ENCODE measurements around the gene IER3.
"Not testable (repeated sequence)": the region's sequence is repeated elsewhere in the genome, so short reads cannot be mapped to it uniquely, and the experiment has no call there.

The IER3 gene

DNA sequence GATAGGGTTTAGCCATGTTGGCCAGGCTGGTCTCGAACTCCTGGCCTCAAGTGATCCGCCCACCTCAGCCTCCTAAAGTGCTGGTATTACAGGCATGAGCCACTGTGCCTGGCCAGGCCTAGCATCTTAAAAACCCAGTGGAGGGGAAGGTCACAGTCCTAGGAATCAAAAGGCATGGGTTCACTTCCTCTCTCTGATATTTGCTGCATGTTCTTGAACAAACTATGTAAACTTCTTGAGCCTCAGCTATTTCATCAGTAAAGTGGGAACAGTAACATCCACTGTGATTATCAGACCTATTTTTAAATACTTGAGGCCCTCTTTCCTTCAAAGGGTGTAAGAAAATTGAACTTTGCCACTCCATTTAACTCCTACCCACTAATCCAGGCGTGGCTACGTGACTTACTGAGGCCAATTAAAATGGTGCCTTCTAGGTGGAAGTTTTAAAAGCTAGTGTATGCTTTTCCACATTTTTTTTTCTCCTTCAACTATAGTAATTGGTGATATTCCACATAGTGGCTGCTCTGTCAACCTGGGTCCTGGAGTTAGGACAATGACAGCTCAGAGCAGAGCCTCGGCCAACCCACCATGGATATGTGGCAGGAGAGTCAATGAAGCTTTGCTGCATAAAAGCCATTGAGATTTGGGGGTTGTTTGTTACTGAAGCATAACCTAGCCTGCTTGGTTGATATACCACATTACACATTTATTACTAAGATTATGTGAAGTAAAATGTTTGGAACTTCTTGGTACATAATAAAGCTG lies 32.2 kb upstream of the IER3 start:
- Histone ChIP-seq H3K9me3 (ENCODE audit: control insufficient read depth, insufficient read depth, low read length) (0 out of 2 replicates have a peak, but pooled peaks cover 7% of the 10 kb centered on the region), H3K9ac (ENCODE audit: low read depth, low read length) (no peak overlapping the region), H3K36me3 (ENCODE audit: insufficient read depth, low read length) (no peaks in the 10 kb centered on the region), H3K4me1 (ENCODE audit: insufficient read depth, low read length) (0 out of 2 replicates have a peak, but pooled peaks cover 7% of the 10 kb centered on the region)

DNA sequence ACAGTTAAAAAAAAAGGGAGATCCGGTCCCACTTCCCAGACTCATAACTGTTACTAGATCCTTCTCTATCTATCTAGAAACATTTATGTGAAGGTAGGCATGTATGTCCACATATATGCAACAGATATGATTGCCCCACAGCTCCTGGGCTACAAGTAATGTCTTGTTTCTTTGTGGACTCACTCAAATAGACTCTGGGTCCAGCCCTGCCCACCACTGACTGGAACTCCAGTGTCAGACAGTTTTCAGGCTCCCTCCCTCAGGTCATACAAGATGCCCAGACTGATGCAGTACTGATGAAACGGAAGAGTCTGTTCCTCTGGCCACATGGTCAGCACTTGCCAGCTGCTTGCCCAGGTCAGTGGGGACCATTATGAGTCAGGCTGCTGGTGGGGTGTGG lies 30.8 kb upstream of the IER3 start:
- Histone ChIP-seq H3K36me3 (ENCODE audit: insufficient read depth, low read length) (no peaks in the 10 kb centered on the region), H3K9me3 (ENCODE audit: control insufficient read depth, insufficient read depth, low read length) (0 out of 2 replicates have a peak, but pooled peaks cover 1% of the 10 kb centered on the region), H3K4me1 (ENCODE audit: insufficient read depth, low read length) (peaks cover 12% of the 10 kb centered on the region), H3K9ac (ENCODE audit: low read depth, low read length) (no peak overlapping the region)

DNA sequence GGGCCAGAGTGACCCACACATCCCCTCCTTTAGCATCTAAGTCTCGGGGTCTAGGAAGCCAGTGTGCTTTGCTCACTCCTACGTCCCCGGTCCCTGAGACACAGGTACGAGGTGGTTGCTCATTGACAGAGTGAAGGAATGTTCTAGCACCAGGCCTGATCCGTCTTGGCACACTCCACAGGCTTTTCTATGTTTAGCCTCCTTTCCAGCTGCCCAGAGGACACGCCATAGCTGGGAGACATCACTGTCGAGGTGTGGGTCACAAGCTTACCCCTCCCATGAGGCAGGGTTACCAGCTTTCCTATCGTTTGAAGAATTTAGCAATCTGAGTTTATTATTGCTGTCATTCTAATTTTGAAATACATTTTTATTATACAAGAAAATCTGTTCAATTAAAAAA lies 30.4 kb upstream of the IER3 start:
- peaks cover 15% of the 10 kb centered on the region for H3K4me1 ChIP-seq (ENCODE audit: insufficient read depth, low read length)
- H3K36me3 ChIP-seq (ENCODE audit: insufficient read depth, low read length) = no peaks in the 10 kb centered on the region

DNA sequence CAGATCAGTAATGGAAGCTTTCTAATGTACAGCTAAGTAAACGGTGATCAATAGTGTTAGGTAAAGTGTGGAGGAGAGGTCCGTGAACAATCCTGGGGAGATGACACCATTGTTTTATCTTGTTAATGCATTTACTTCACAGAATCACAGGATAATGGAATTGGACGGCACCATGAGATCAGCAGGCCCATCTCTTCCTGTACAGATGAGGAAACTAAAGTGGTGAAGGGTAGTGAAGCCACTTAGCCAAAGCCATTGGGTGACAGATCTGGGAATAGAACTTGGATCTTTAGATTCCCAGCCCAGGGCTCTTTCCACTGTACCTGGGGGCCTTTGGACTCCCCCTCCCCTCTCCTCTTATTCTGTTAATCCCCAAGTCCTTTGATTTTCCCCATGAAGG lies 26.2 kb upstream of the IER3 start:
- H3K9me3 ChIP-seq (ENCODE audit: control insufficient read depth, insufficient read depth, low read length) = no peaks in the 10 kb centered on the region
- H3K36me3 ChIP-seq (ENCODE audit: insufficient read depth, low read length) = no peaks in the 10 kb centered on the region
- no peak overlapping the region for H3K9ac ChIP-seq (ENCODE audit: low read depth, low read length)
- H3K4me1 ChIP-seq (ENCODE audit: insufficient read depth, low read length) = peaks cover 28% of the 10 kb centered on the region

More for the DNA sequence above, 30.4 kb upstream of the IER3 start:
- H3K9ac ChIP-seq (ENCODE audit: low read depth, low read length) = no peak overlapping the region
- H3K9me3 ChIP-seq (ENCODE audit: control insufficient read depth, insufficient read depth, low read length) = no peaks in the 10 kb centered on the region

DNA sequence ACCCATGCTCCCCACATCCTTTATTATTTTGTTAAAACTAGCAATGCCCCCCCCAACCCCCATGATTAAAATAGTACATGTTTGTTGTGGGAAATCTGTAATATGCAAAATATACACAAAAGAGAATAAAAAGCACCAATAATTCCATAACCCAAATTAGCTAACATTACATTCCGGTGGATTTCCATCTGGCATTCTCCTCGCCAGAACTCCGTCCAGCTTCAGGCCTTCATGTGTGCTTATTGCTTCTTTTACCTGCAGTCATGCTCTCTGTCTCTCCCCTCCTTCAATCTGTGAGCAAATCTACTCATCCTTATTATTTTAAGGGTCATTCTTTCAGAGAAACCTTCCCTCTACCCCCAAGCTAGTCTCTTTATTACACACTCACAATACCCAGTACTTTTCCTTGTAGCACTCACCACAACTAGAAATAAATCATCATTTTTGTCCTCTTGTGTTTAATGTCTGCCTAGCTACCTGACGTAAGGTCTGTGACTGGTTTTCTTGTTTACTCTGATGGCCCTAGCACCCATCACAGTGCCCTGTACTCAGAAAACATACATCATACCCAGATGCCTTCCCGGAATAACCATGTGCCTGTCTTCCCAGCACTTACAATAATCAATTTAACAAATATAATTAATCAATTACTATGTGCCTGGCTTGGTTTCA lies 25.6 kb upstream of the IER3 start:
- Histone ChIP-seq H3K4me1 (ENCODE audit: insufficient read depth, low read length) (peaks cover 28% of the 10 kb centered on the region), H3K9ac (ENCODE audit: low read depth, low read length) (no peak overlapping the region), H3K9me3 (ENCODE audit: control insufficient read depth, insufficient read depth, low read length) (no peaks in the 10 kb centered on the region), H3K36me3 (ENCODE audit: insufficient read depth, low read length) (no peaks in the 10 kb centered on the region)

DNA sequence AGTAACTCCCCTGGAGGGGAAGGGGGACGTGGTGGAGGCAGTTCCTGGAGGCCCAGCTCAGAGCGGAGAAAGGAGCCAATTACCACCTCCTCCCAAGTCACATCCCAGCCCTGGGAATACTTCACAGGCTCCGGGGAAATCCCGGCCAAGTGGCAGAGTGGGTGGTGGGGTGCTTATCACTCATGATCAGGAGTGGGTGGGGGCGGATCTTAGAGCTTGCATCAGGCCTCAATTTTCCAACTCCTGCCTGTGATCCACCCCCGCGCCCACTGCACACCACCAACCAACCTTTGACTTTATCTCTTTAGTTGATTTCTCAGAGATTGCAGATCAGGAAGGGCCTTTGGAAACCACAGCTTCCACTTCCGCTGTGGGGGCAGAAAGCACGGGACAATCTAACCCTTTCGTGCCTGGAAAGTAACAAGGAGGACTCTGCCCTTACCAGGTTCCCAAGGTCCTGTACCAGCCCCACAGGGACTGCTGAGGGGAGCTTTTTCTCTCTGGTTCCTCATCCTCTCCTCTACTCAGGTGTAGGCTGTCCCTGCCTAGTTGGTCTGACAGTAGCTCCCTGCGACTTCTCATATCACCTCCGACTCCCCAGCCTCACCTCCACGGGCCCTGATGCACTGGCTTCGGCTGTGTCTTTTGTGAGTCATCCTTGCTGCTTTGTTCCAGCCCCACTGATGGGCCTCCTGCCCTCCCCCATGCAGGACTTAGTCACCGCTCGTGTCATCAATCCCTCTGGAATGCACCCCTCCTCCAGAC lies 24.9 kb upstream of the IER3 start:
- no peaks in the 10 kb centered on the region for H3K9me3 ChIP-seq (ENCODE audit: control insufficient read depth, insufficient read depth, low read length)
- H3K9ac ChIP-seq (ENCODE audit: low read depth, low read length) = peak overlapping the region; percentile 17; the same call in 1 of the 2 replicates
- no peaks in the 10 kb centered on the region for H3K36me3 ChIP-seq (ENCODE audit: insufficient read depth, low read length)
- H3K4me1 ChIP-seq (ENCODE audit: insufficient read depth, low read length) = peaks cover 28% of the 10 kb centered on the region

DNA sequence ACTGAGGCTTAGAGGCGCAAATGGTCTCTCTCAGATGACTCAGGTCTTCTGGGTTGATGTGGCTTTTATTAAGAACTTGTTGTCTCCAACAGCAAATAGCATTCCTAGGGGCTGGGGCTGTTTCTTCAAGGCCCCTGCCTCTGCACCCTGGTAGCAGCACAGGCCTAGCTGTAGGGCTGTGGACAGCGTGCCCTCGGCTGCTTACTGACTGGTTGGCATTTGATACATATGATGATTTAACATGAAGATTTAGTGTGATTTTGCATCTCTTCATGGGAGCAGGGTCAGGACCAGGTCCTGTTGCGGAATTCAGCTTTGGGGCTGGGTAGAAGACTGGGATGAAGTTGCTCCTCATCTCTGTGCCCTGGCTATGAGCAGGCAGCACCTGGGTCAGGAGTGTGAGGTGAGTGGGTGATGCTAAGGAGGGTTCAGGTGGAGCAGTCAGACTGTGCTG lies 24.3 kb upstream of the IER3 start:
- Histone ChIP-seq H3K4me1 (ENCODE audit: insufficient read depth, low read length) (peaks cover 24% of the 10 kb centered on the region), H3K9me3 (ENCODE audit: control insufficient read depth, insufficient read depth, low read length) (no peaks in the 10 kb centered on the region), H3K36me3 (ENCODE audit: insufficient read depth, low read length) (no peaks in the 10 kb centered on the region), H3K9ac (ENCODE audit: low read depth, low read length) (no peak overlapping the region)

DNA sequence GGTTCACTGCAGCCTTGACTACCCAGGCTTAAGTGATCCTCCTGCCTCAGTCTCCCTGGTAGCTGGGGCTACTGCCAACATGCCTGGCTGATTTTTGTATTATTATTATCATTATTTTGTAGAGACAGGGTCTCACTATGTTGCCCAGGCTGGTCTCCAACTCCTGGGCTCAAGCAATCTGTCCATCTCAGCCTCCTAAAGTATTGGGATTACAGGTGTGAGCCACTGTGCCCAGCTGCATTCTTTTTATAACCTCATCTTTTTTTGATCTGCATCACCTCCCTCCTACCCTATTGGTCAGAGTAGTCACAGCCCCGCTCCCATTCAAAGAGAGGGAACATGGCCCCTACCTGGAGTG lies 23.6 kb upstream of the IER3 start:
- no peaks in the 10 kb centered on the region for H3K36me3 ChIP-seq (ENCODE audit: insufficient read depth, low read length)
- H3K4me1 ChIP-seq (ENCODE audit: insufficient read depth, low read length) = peaks cover 28% of the 10 kb centered on the region
- no peak overlapping the region for H3K9ac ChIP-seq (ENCODE audit: low read depth, low read length)
- H3K9me3 ChIP-seq (ENCODE audit: control insufficient read depth, insufficient read depth, low read length) = no peaks in the 10 kb centered on the region

DNA sequence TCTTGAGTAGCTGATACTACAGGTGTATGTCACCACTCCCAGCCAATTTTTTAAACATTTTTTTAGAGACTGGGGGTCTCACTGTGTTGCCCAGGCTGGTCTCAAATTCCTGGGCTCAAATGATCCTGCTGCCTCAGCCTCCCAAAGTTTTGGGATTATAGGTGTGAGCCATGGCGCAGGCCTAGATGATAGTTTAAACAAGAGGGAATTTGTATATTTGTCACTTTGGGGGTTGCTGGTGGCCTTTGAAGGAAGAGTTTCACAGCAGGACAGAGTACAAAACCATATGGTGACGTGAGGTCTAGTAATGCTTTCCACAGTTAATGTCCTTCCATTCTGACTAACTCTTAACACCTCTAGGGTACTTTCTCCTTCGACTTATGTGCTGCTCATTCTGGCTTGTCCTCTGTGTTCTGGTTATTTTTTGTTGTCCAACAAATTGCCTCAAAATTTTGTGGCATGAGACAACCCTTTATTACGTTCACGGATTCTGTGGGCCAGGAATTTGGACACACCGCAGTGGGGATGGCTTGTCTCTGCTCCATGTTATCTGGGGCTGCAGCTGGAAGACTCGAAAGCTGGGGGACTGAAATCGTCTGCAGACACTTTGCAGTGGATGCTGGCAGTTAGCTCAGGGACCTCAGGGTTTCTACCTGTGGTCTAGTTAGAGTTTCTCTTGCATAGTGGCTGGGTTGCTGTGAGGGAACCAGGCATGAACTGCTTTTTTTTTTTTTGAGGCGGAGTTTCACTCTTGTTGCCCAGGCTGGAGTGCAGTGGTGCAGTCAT lies 23.0 kb upstream of the IER3 start:
- Histone ChIP-seq H3K9ac (ENCODE audit: low read depth, low read length) (no peak overlapping the region), H3K9me3 (ENCODE audit: control insufficient read depth, insufficient read depth, low read length) (no peaks in the 10 kb centered on the region), H3K4me1 (ENCODE audit: insufficient read depth, low read length) (peaks cover 28% of the 10 kb centered on the region), H3K36me3 (ENCODE audit: insufficient read depth, low read length) (no peaks in the 10 kb centered on the region)

DNA sequence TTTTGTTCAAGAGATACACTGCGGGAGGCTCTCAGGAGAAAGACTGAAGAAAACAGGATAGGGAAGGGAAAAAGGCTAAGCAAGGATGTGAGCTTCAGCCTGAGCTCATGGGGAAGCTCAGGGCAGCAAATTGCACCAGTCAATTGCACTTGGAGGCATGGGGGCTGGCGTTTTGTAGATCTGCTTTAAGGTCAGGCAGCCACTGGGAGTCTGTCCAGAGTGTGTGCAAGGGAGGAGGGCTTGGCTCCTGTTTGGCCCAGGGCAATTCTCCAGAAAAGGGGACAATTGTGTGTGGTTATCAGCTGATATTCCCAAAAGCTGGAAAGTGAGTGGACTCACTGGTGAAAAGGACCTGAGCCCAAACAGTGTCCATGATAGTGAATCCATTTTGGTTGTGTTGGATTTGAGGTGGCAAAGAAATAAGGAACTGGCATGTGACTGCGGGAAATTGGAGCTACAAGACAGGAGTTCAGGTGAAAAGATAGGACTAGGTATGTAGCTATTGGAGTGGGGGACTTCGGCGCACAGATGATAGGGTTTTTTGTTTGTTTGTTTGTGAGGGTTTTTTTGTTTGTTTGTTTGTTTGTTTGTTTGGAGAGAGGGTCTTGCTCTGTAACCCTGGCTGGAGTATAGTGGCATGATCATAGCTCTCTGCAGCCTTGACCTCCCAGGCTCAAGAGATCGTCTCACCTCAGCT lies 22.3 kb upstream of the IER3 start:
- H3K36me3 ChIP-seq (ENCODE audit: insufficient read depth, low read length) = no peaks in the 10 kb centered on the region
- H3K9ac ChIP-seq (ENCODE audit: low read depth, low read length) = no peak overlapping the region
- H3K4me1 ChIP-seq (ENCODE audit: insufficient read depth, low read length) = peaks cover 28% of the 10 kb centered on the region
- no peaks in the 10 kb centered on the region for H3K9me3 ChIP-seq (ENCODE audit: control insufficient read depth, insufficient read depth, low read length)

DNA sequence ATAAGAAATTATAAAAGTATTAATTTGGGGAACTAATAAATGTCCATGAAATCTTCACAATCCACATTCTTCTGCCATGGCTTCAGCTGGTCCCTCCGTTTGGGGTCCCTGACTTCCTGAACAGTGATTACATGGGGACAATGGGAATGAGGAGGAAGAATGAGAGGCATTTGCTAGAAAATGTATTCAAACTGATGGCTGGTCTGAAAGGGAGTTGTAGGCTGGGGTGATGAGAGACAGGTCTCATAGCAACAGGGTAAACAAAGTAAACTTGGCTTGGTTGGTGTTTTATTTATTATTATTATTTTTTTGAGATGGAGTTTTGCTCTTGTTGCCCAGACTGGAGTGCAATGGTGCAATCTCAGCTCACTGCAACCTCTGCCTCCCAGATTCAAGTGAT lies 21.1 kb upstream of the IER3 start:
- H3K4me1 ChIP-seq (ENCODE audit: insufficient read depth, low read length) = peaks cover 27% of the 10 kb centered on the region
- not testable (repeated sequence) for H3K36me3 ChIP-seq (ENCODE audit: insufficient read depth, low read length); H3K9me3 ChIP-seq (ENCODE audit: control insufficient read depth, insufficient read depth, low read length); H3K9ac ChIP-seq (ENCODE audit: low read depth, low read length)

DNA sequence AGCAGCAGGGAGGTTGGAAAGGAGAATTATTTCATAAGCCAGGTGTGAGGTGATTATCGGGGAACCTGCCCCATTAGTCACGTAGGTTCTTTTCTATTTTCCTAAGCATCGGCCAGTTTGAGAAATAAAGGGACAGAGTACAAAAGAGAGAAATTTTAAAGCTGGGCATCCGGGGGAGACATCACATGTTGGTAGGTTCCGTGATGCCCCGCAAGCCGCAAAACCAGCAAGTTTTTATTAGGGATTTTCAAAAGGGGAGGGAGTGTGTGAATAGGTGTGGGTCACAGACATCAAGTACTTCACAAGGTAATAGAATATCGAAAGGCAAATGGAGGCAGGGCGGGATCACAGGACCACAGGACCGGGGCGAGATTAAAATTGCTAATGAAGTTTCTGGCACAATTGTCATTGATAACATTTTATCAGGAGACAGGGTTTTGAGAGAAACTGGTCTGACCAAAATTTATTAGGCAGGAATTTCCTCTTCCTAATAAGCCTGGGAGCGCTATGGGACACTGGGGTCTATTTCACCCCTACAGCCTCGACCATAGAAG lies 20.2 kb upstream of the IER3 start:
- H3K36me3 ChIP-seq (ENCODE audit: insufficient read depth, low read length); H3K9me3 ChIP-seq (ENCODE audit: control insufficient read depth, insufficient read depth, low read length): not testable (repeated sequence)
- peak overlapping the region; percentile 24 for H3K9ac ChIP-seq (ENCODE audit: low read depth, low read length)
- H3K4me1 ChIP-seq (ENCODE audit: insufficient read depth, low read length) = peaks cover 25% of the 10 kb centered on the region

DNA sequence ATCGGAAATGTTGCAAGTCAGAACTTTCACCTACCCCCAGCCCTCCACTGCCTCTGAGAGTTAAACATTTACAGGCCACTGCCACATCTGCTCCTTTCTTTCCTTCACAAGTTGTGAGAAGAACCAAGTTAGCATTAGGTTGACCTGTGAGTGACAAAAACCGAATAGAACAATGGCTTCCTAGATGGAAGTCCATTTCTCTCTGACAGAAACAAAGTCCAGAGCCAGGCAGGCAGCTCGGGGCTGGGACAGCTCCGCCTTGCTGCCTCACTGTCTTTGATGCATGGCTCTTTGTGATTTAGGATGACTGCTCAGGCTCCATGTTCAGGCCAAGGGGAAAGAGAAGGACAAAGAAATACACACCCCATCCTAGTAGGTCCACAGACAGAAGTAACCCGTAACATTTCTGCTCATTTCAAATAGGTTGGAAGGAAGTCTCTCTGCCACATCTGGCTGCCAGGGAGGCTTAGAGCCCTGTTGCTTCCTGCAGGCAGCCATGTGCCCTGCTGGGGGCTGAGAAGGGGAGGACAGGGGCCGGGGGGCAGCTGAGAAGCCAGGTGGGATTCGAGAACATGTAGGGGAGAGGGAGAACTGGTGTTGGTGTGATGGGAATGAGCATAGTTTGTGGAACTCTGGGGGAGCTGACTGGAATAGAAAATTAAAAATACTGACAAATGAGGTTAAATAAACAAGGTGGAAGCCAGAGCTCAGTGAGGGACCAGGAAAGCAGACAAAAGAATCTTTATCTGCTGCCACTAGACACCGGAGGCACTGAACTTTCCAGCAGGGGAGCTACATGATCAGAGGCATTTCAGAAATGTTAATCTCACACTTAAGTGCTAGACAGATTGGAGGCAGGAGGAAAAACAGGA lies 19.5 kb upstream of the IER3 start:
- H3K9ac ChIP-seq (ENCODE audit: low read depth, low read length) = peak overlapping the region; percentile 24
- H3K9me3 ChIP-seq (ENCODE audit: control insufficient read depth, insufficient read depth, low read length) = no peaks in the 10 kb centered on the region
- peaks cover 24% of the 10 kb centered on the region for H3K4me1 ChIP-seq (ENCODE audit: insufficient read depth, low read length)
- H3K36me3 ChIP-seq (ENCODE audit: insufficient read depth, low read length) = no peaks in the 10 kb centered on the region; the same call in 1 of the 2 replicates
